Spleen (tissue), 7 donors: Measurements from ENCODE around the gene RAMP3.

Source experiments
- CTCF ChIP-seq, 11 experiments: fragments of 200-600 bp in 7 of 11; fragments of 450-650 bp in 4 of 11; sonication (generic) in 4 of 11; IDR thresholded peaks in 8 of 11; conservative IDR thresholded peaks in 3 of 11; 1 replicate in 7 of 11; 2 replicates in 4 of 11; pipeline versions ENCODE4 v1.4.0 to v1.8.0; 2016 to 2021; ENCODE audit warnings: antibody characterized with exemption in 11 of 11, inconsistent platforms in 4 of 11, mild to moderate bottlenecking in 1 of 11
- POLR2A ChIP-seq, 3 donors: fragments of 450-650 bp; IDR thresholded peaks; one replicate each; pipeline ENCODE4 v1.5.1; 2017; ENCODE audit warnings: antibody characterized with exemption in 3 of 3, mild to moderate bottlenecking in 1 of 3
- POLR2AphosphoS5 ChIP-seq, 3 donors: sonication (generic); formaldehyde crosslinking; IDR thresholded peaks; one replicate each; pipeline ENCODE4 v1.5.1; 2017; ENCODE audit warnings: antibody characterized with exemption in 3 of 3
- donor health status: DM: no; HTN: no; CAD: no; lungs with moderate emphysema.
- donor health status: DM: no; HTN: no; CAD: no.
- donor health status: DM: no; HTN: no; CAD: no.

DNA sequence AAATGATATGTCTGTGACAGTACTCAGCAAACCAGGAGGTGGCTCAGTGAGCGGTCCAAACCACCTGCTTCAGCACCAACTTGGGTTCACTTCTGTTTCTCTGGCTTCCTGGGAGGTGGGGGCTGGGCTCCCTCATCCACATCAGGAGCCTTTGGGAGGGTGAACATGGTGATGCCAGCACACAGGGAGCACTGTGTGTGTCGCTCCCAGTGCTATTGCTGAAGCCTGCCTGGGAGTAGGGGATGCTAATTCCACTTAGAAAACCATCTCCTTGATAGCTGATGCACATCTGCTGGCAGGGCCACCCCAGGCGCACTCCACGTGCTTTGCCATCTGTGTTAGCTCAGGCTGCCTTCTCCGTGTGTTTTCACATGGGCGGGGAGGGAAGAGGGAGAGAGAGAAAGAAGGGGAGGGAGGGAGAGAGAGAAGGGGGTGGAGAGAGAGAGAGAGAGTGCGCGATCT lies 58.0 kb downstream of the RAMP3 start:
- TF ChIP-seq CTCF (IDR thresholded peaks at IDR 0.05 in 8 of 11, conservative IDR thresholded peaks at IDR 0.05 in 3 of 11) (no peak), POLR2AphosphoS5 (IDR thresholded peaks at IDR 0.05) (no peak), POLR2A (IDR thresholded peaks at IDR 0.05) (no peak)
